ENCODE results near the gene PDE4DIP. TPM values are rescaled to one million over a fixed set of nuclear protein-coding genes. Genes with fewer than 3 reads are reported as not detected.
"Not testable (repeated sequence)": the region's sequence is repeated elsewhere in the genome, so short reads cannot be mapped to it uniquely, and the experiment has no call there.

The PDE4DIP gene
- total and polyA plus RNA-seq, 9 donors, result 542 to 966 (median 653) TPM

- WGBS (ENCODE audit: insufficient coverage), result no CpG with 5 or more reads among the region's 4 CpGs
- DNase-seq; H3K9me3 ChIP-seq (replicated peaks; ENCODE audit: control insufficient read depth, low read depth, low read length); H3K4me1 ChIP-seq (ENCODE audit: control insufficient read depth, insufficient read depth, low read length); H3K27me3 ChIP-seq (ENCODE audit: control insufficient read depth, insufficient read depth, low read length); H3K27ac ChIP-seq (ENCODE audit: low read length); H3K36me3 ChIP-seq (ENCODE audit: control insufficient read depth, insufficient read depth, low read length); H3K4me3 ChIP-seq (ENCODE audit: low read length): not testable (repeated sequence)
These were observed 45.9 kb downstream of the PDE4DIP start for GRCh38 chr1:148890075-148890568.

- not testable (repeated sequence) for H3K27me3 ChIP-seq (ENCODE audit: control insufficient read depth, insufficient read depth, low read length); H3K9me3 ChIP-seq (replicated peaks; ENCODE audit: control insufficient read depth, low read depth, low read length); H3K4me1 ChIP-seq (ENCODE audit: control insufficient read depth, insufficient read depth, low read length); H3K36me3 ChIP-seq (ENCODE audit: control insufficient read depth, insufficient read depth, low read length); H3K27ac ChIP-seq (ENCODE audit: low read length); DNase-seq; H3K4me3 ChIP-seq (ENCODE audit: low read length)
- WGBS (ENCODE audit: insufficient coverage), result no CpG with 5 or more reads among the region's 5 CpGs
These were observed 50.4 kb downstream of the PDE4DIP start for GRCh38 chr1:148894360-148895352.

- H3K27ac ChIP-seq (ENCODE audit: low read length); H3K4me3 ChIP-seq (ENCODE audit: low read length); H3K36me3 ChIP-seq (ENCODE audit: control insufficient read depth, insufficient read depth, low read length); H3K9me3 ChIP-seq (replicated peaks; ENCODE audit: control insufficient read depth, low read depth, low read length); H3K27me3 ChIP-seq (ENCODE audit: control insufficient read depth, insufficient read depth, low read length); H3K4me1 ChIP-seq (ENCODE audit: control insufficient read depth, insufficient read depth, low read length); DNase-seq: not testable (repeated sequence)
- no CpG with 5 or more reads among the region's 5 CpGs for WGBS (ENCODE audit: insufficient coverage)
These were observed 55.8 kb downstream of the PDE4DIP start for GRCh38 chr1:148900026-148900425.

- H3K27me3 ChIP-seq (ENCODE audit: control insufficient read depth, insufficient read depth, low read length); H3K4me1 ChIP-seq (ENCODE audit: control insufficient read depth, insufficient read depth, low read length); H3K9me3 ChIP-seq (replicated peaks; ENCODE audit: control insufficient read depth, low read depth, low read length); H3K36me3 ChIP-seq (ENCODE audit: control insufficient read depth, insufficient read depth, low read length); H3K4me3 ChIP-seq (ENCODE audit: low read length); DNase-seq: not testable (repeated sequence)
- peak overlapping the region; percentile 20 for H3K27ac ChIP-seq (ENCODE audit: low read length)
- no CpG with 5 or more reads among the region's 3 CpGs for WGBS (ENCODE audit: insufficient coverage)
These were observed 56.5 kb downstream of the PDE4DIP start for GRCh38 chr1:148900691-148901090.

- DNase-seq; H3K36me3 ChIP-seq (ENCODE audit: control insufficient read depth, insufficient read depth, low read length); H3K4me1 ChIP-seq (ENCODE audit: control insufficient read depth, insufficient read depth, low read length); H3K27ac ChIP-seq (ENCODE audit: low read length); H3K4me3 ChIP-seq (ENCODE audit: low read length); H3K27me3 ChIP-seq (ENCODE audit: control insufficient read depth, insufficient read depth, low read length); H3K9me3 ChIP-seq (replicated peaks; ENCODE audit: control insufficient read depth, low read depth, low read length): not testable (repeated sequence)
- WGBS (ENCODE audit: insufficient coverage), result no CpG with 5 or more reads among the region's 9 CpGs
These were observed 57.1 kb downstream of the PDE4DIP start for GRCh38 chr1:148901150-148901952.

- H3K4me1 ChIP-seq (ENCODE audit: control insufficient read depth, insufficient read depth, low read length); H3K36me3 ChIP-seq (ENCODE audit: control insufficient read depth, insufficient read depth, low read length); DNase-seq; H3K9me3 ChIP-seq (replicated peaks; ENCODE audit: control insufficient read depth, low read depth, low read length); H3K4me3 ChIP-seq (ENCODE audit: low read length); H3K27me3 ChIP-seq (ENCODE audit: control insufficient read depth, insufficient read depth, low read length); H3K27ac ChIP-seq (ENCODE audit: low read length): not testable (repeated sequence)
- no CpG with 5 or more reads among the region's 4 CpGs for WGBS (ENCODE audit: insufficient coverage)
These were observed 57.7 kb downstream of the PDE4DIP start for GRCh38 chr1:148901953-148902341.

GRCh38 chr1:148909219-148909826 is 65.1 kb downstream of the PDE4DIP start:
- no CpG with 5 or more reads among the region's 4 CpGs for WGBS (ENCODE audit: insufficient coverage)
- not testable (repeated sequence) for H3K27ac ChIP-seq (ENCODE audit: low read length); H3K4me3 ChIP-seq (ENCODE audit: low read length); H3K27me3 ChIP-seq (ENCODE audit: control insufficient read depth, insufficient read depth, low read length); H3K4me1 ChIP-seq (ENCODE audit: control insufficient read depth, insufficient read depth, low read length); DNase-seq; H3K36me3 ChIP-seq (ENCODE audit: control insufficient read depth, insufficient read depth, low read length); H3K9me3 ChIP-seq (replicated peaks; ENCODE audit: control insufficient read depth, low read depth, low read length)

GRCh38 chr1:148911303-148911928 is 67.2 kb downstream of the PDE4DIP start:
- no CpG with 5 or more reads among the region's 5 CpGs for WGBS (ENCODE audit: insufficient coverage)
- not testable (repeated sequence) for H3K27me3 ChIP-seq (ENCODE audit: control insufficient read depth, insufficient read depth, low read length); H3K4me3 ChIP-seq (ENCODE audit: low read length); DNase-seq; H3K9me3 ChIP-seq (replicated peaks; ENCODE audit: control insufficient read depth, low read depth, low read length); H3K4me1 ChIP-seq (ENCODE audit: control insufficient read depth, insufficient read depth, low read length); H3K36me3 ChIP-seq (ENCODE audit: control insufficient read depth, insufficient read depth, low read length); H3K27ac ChIP-seq (ENCODE audit: low read length)

GRCh38 chr1:148916222-148916621 is 72.0 kb downstream of the PDE4DIP start:
- H3K27ac ChIP-seq (ENCODE audit: low read length); H3K27me3 ChIP-seq (ENCODE audit: control insufficient read depth, insufficient read depth, low read length); H3K4me1 ChIP-seq (ENCODE audit: control insufficient read depth, insufficient read depth, low read length); H3K9me3 ChIP-seq (replicated peaks; ENCODE audit: control insufficient read depth, low read depth, low read length); DNase-seq; H3K36me3 ChIP-seq (ENCODE audit: control insufficient read depth, insufficient read depth, low read length); H3K4me3 ChIP-seq (ENCODE audit: low read length): not testable (repeated sequence)
- WGBS (ENCODE audit: insufficient coverage), result no CpG with 5 or more reads among the region's 2 CpGs

All from muscle of leg (tissue), 11 donors.